ENCODE measurements around the gene CDKN1A.

DNA sequence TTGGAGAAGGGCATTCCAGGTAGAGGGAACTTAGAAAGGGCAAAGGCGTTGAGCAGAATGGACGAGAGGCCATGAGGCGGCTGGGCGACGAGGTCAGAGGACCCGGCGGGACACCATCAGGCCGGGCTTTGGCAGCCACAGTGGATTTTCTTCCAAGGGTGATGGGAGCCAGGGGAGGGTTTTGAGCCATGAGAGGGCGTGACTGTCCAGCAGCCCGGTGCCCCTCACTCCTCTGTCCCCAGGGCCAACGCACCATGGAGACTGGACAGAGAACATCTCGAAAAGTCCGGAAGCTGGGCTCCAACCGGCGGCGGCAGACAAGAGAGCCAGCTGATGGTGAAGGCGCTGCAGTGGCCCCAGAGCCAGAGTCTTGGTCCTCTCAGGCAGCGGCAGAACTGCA, 25.5 kb downstream of the CDKN1A start:
- TF ChIP-seq GATA3 (IDR thresholded peaks at IDR 0.05; ENCODE audit: low read depth, low read length) = no peak
- TF ChIP-seq GATA2 (IDR thresholded peaks at IDR 0.05; ENCODE audit: low read depth, low read length) = no peak
